OCI-LY3 (cell line): Measurements from ENCODE around the gene KRIT1.
A peak's percentile ranks its signal among the peaks of the same experiment; 100 is the strongest.

Experiments
- H2AFZ ChIP-seq: fragments of 200-600, 300-600 bp; shearing (Covaris generic); 2 replicates; pipeline ENCODE4 v1.6.0; 2014; ENCODE audit warnings: antibody characterized with exemption, low read depth, low read length
- H3K27ac ChIP-seq: fragments of 200-600, 300-600 bp; sonication (generic); 2 replicates; pipeline ENCODE4 v1.5.1; 2014; ENCODE audit warnings: mild to moderate bottlenecking, low read length, moderate library complexity, mixed read lengths
- H3K27me3 ChIP-seq: fragments of 200-600, 300-600 bp; sonication (generic); 2 replicates; pipeline ENCODE4 v1.6.1; 2014; ENCODE audit warnings: low read depth, low read length, mixed read lengths
- H3K36me3 ChIP-seq: fragments of 200-600, 300-600 bp; sonication (generic); replicated peaks from 2 replicates; pipeline ENCODE3; 2014; ENCODE audit warnings: low read depth, low read length, mixed read lengths
- H3K4me1 ChIP-seq: fragments of 300-600, 200-600 bp; sonication (generic); 2 replicates; pipeline ENCODE4 v1.6.1; 2014; ENCODE audit warnings: low read length, mixed read lengths
- H3K4me2 ChIP-seq: fragments of 200-600, 300-600 bp; sonication (generic); 2 replicates; pipeline ENCODE4 v1.6.1; 2014; ENCODE audit warnings: low read length, mixed read lengths
- H3K4me3 ChIP-seq: fragments of 300-600, 200-600 bp; sonication (generic); 2 replicates; pipeline ENCODE4 v1.5.1; 2014; ENCODE audit warnings: antibody characterized with exemption, mild to moderate bottlenecking, low read length, moderate library complexity
- H3K79me2 ChIP-seq: fragments of 300-600, 200-600 bp; shearing (Covaris generic); 2 replicates; pipeline ENCODE4 v1.6.1; 2014; ENCODE audit warnings: mild to moderate bottlenecking, low read length, mixed read lengths
- H3K9ac ChIP-seq: fragments of 300-600, 200-600 bp; shearing (Covaris generic); 2 replicates; pipeline ENCODE4 v1.6.0; 2014; ENCODE audit warnings: mild to moderate bottlenecking, low read length, moderate library complexity
- H3K9me3 ChIP-seq: fragments of 200-600, 300-600 bp; shearing (Covaris generic); 2 replicates; pipeline ENCODE4 v1.6.1; 2014; ENCODE audit warnings: low read length, mixed read lengths; ENCODE audit not compliant: insufficient read depth
- H4K20me1 ChIP-seq: fragments of 200-600, 300-600 bp; sonication (generic); 2 replicates; pipeline ENCODE4 v1.6.1; 2016; ENCODE audit warnings: low read length, mixed read lengths; ENCODE audit not compliant: insufficient read depth
- CTCF ChIP-seq: fragments of 200-600, 300-600 bp; sonication (generic); IDR thresholded peaks from 2 replicates; pipeline ENCODE4 v1.5.1; 2014; ENCODE audit warnings: antibody characterized with exemption, low read length, low read depth
- EZH2phosphoT487 ChIP-seq: fragments of 200-600 bp; shearing (Covaris generic); IDR thresholded peaks from 2 replicates; pipeline ENCODE4 v1.6.1; 2018; ENCODE audit warnings: antibody characterized with exemption, mixed run types, low read depth

KRIT1 gene

GRCh38 chr7:92246360-92247101, 817 bp upstream of the KRIT1 start:
- peak overlapping the region; percentile 70 for H3K27ac ChIP-seq
- H4K20me1 ChIP-seq = peaks cover 16% of the 10 kb centered on the region
- H3K9me3 ChIP-seq = no peaks in the 10 kb centered on the region
- TF ChIP-seq EZH2phosphoT487 (no peak), CTCF (no peak)
- peaks cover 28% of the 10 kb centered on the region for H3K4me1 ChIP-seq
- H3K27me3 ChIP-seq = no peaks in the 10 kb centered on the region
- peak overlapping the region; percentile 90 for H3K4me2 ChIP-seq
- peak overlapping the region; percentile 77 for H2AFZ ChIP-seq
- H3K79me2 ChIP-seq = peaks cover 77% of the 10 kb centered on the region
- H3K4me3 ChIP-seq = peak overlapping the region; percentile 97
- peaks cover 2% of the 10 kb centered on the region for H3K36me3 ChIP-seq
- H3K9ac ChIP-seq = peak overlapping the region; percentile 83

- H4K20me1 ChIP-seq = peaks cover 15% of the 10 kb centered on the region; the same call in 1 of the 2 replicates
- peaks cover 28% of the 10 kb centered on the region for H3K4me1 ChIP-seq
- peak overlapping the region; percentile 97 for H3K4me3 ChIP-seq
- H3K4me2 ChIP-seq = peak overlapping the region; percentile 90
- H3K27ac ChIP-seq = peak overlapping the region; percentile 70
- H3K36me3 ChIP-seq = peaks cover 12% of the 10 kb centered on the region
- peaks cover 65% of the 10 kb centered on the region for H3K79me2 ChIP-seq
- TF ChIP-seq CTCF (no peak), EZH2phosphoT487 (no peak)
- H3K27me3 ChIP-seq = no peaks in the 10 kb centered on the region
- H3K9me3 ChIP-seq = no peaks in the 10 kb centered on the region
- peak overlapping the region; percentile 83 for H3K9ac ChIP-seq
- peak overlapping the region; percentile 77 for H2AFZ ChIP-seq
Measured at GRCh38 chr7:92244808-92245486, 767 bp downstream of the KRIT1 start.

- peaks cover 22% of the 10 kb centered on the region for H3K4me1 ChIP-seq
- H3K9me3 ChIP-seq = no peaks in the 10 kb centered on the region
- H3K79me2 ChIP-seq = peaks cover 52% of the 10 kb centered on the region
- H3K27ac ChIP-seq = no peak overlapping the region
- H3K27me3 ChIP-seq = no peaks in the 10 kb centered on the region
- no peak overlapping the region for H3K4me3 ChIP-seq
- TF ChIP-seq EZH2phosphoT487 (no peak), CTCF (no peak)
- H3K36me3 ChIP-seq = peaks cover 17% of the 10 kb centered on the region
- peaks cover 12% of the 10 kb centered on the region; the same call in 1 of the 2 replicates for H4K20me1 ChIP-seq
- no peak overlapping the region for H2AFZ ChIP-seq
- no peak overlapping the region for H3K9ac ChIP-seq
- H3K4me2 ChIP-seq = no peak overlapping the region
Measured at GRCh38 chr7:92242972-92243371, 2.7 kb downstream of the KRIT1 start.

GRCh38 chr7:92230547-92230946, 15.2 kb downstream of the KRIT1 start:
- TF ChIP-seq CTCF = no peak
- no peak for TF ChIP-seq EZH2phosphoT487
- peaks cover 44% of the 10 kb centered on the region for H3K36me3 ChIP-seq

More at GRCh38 chr7:92230547-92230946, 15.2 kb downstream of the KRIT1 start:
- H3K4me1 ChIP-seq = no peaks in the 10 kb centered on the region
- no peaks in the 10 kb centered on the region for H3K9me3 ChIP-seq
- no peak overlapping the region for H3K9ac ChIP-seq
- no peak overlapping the region for H3K27ac ChIP-seq
- no peaks in the 10 kb centered on the region for H4K20me1 ChIP-seq
- H3K79me2 ChIP-seq = no peaks in the 10 kb centered on the region
- H2AFZ ChIP-seq = no peak overlapping the region
- no peak overlapping the region for H3K4me2 ChIP-seq
- H3K4me3 ChIP-seq = no peak overlapping the region
- no peaks in the 10 kb centered on the region for H3K27me3 ChIP-seq
